Measurements from ENCODE around the gene TCAP.

DNA sequence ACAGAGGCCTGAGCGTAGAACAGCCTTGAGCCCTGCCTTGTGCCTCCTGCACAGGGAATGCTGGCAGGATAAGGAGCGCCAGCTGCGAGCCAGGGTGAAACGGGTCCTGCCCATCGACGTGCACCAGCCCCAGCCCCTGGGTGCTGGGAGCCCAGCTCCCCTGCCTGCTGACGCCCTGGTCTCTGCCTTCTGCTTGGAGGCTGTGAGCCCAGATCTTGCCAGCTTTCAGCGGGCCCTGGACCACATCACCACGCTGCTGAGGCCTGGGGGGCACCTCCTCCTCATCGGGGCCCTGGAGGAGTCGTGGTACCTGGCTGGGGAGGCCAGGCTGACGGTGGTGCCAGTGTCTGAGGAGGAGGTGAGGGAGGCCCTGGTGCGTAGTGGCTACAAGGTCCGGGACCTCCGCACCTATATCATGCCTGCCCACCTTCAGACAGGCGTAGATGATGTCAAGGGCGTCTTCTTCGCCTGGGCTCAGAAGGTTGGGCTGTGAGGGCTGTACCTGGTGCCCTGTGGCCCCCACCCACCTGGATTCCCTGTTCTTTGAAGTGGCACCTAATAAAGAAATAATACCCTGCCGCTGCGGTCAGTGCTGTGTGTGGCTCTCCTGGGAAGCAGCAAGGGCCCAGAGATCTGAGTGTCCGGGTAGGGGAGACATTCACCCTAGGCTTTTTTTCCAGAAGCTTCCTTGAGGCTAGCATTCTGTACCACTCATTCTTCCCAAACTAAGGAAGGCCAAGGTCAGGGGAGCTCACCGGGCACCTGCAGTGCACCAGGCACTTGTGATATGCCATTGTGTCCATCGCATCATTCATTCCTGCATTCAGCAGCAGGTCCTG is 5.0 kb downstream of the TCAP start:
- TF ChIP-seq, protein P1, sequence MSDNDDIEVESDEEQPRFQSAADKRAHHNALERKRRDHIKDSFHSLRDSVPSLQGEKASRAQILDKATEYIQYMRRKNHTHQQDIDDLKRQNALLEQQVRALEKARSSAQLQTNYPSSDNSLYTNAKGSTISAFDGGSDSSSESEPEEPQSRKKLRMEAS (IDR thresholded peaks at IDR 0.05) = no peak
- no peak for TF ChIP-seq REST (IDR thresholded peaks at IDR 0.05; ENCODE audit: low read depth)
- TF ChIP-seq EP300 (IDR thresholded peaks at IDR 0.05; ENCODE audit: borderline replicate concordance) = no peak
- TF ChIP-seq EGR1 (IDR thresholded peaks at IDR 0.05) = no peak
- TF ChIP-seq RAD21 (IDR thresholded peaks at IDR 0.05; ENCODE audit: low read depth) = no peak
- no peak for TF ChIP-seq YY1 (IDR thresholded peaks at IDR 0.05; ENCODE audit: low read depth)
- TF ChIP-seq TAF1 (IDR thresholded peaks at IDR 0.05; ENCODE audit: low read depth) = no peak
- no peak for TF ChIP-seq CEBPB (IDR thresholded peaks at IDR 0.05)
- no peak for TF ChIP-seq NFIC (IDR thresholded peaks at IDR 0.05)
- TF ChIP-seq CREB1 (IDR thresholded peaks at IDR 0.05; ENCODE audit: low read depth) = no peak
- no peak for TF ChIP-seq FOXM1 (IDR thresholded peaks at IDR 0.05; ENCODE audit: borderline replicate concordance, low read depth)
- TF ChIP-seq USF1 (IDR thresholded peaks at IDR 0.05) = no peak
- TF ChIP-seq ZBTB7A (IDR thresholded peaks at IDR 0.05; ENCODE audit: low read depth) = no peak
